Measurements from ENCODE around the gene GNG8. TPM values are rescaled to one million over a fixed set of nuclear protein-coding genes. Genes with fewer than 3 reads are reported as not detected.

GNG8 gene
- total RNA-seq, 1 experiment from 2014 or later = not detected

- H3K4me1 Mint-ChIP-seq = no peaks in the 10 kb centered on the region
- no peak overlapping the region for H3K56ac ChIP-seq (ENCODE audit: insufficient read length, low read depth, low read length)
- H3K4me3 Mint-ChIP-seq = no peak overlapping the region
- H3K9me3 ChIP-seq (ENCODE audit: control insufficient read depth, low read depth, low read length) = no peaks in the 10 kb centered on the region
- H2AK5ac ChIP-seq (ENCODE audit: insufficient read length, low read length) = no peak overlapping the region
- H3K4me1 ChIP-seq (ENCODE audit: insufficient read depth, low read length) = no peaks in the 10 kb centered on the region
- no peak overlapping the region for H2BK120ac ChIP-seq (ENCODE audit: low read depth, low read length, poor library complexity, severe bottlenecking)
- H4K8ac ChIP-seq (replicated peaks; ENCODE audit: insufficient read length, low read depth, low read length) = no peak overlapping the region
- WGBS (ENCODE audit: extremely low coverage, insufficient read length, low lambda C conversion rate) = no CpG with 5 or more reads among the region's 3 CpGs
- H3K79me2 ChIP-seq (ENCODE audit: insufficient read depth, low read length) = no peaks in the 10 kb centered on the region
- no peak overlapping the region for H3K27ac ChIP-seq (ENCODE audit: insufficient read length, low read depth, low read length)
- no peak overlapping the region for H4K91ac ChIP-seq (ENCODE audit: insufficient read length, low read depth, low read length)
- H3K9ac ChIP-seq (ENCODE audit: extremely low read depth, insufficient read length, low read length) = no peak overlapping the region
- no peaks in the 10 kb centered on the region for H3K27me3 ChIP-seq (ENCODE audit: insufficient read depth, low read length)
- no peak overlapping the region for H2BK5ac ChIP-seq (ENCODE audit: insufficient read length, low read length)
- H3K27ac Mint-ChIP-seq = no peak overlapping the region
- no peaks in the 10 kb centered on the region for H3K79me1 ChIP-seq (ENCODE audit: insufficient read depth, low read depth, low read length, poor library complexity, severe bottlenecking)
- H4K20me1 ChIP-seq (ENCODE audit: control insufficient read depth, insufficient read depth, insufficient read length) = no peaks in the 10 kb centered on the region
- DNase-seq = no peak
- H3K18ac ChIP-seq (ENCODE audit: insufficient read length, low read depth, low read length) = no peak overlapping the region
- H4K5ac ChIP-seq (ENCODE audit: insufficient read length, low read depth, low read length) = no peak overlapping the region
- no peaks in the 10 kb centered on the region for H3K9me3 Mint-ChIP-seq
- no peak overlapping the region for H2BK20ac ChIP-seq (ENCODE audit: low read depth, low read length, poor library complexity, severe bottlenecking)
- H3K4ac ChIP-seq (ENCODE audit: low read depth, low read length) = no peak overlapping the region
- no peak overlapping the region for H3T11ph ChIP-seq (ENCODE audit: low read length)
- no peak overlapping the region for H3K4me2 ChIP-seq (ENCODE audit: insufficient read depth, insufficient read length, low read length)
- H2AFZ ChIP-seq (ENCODE audit: low read length) = no peak overlapping the region
- TF ChIP-seq CTCF (conservative IDR thresholded peaks at IDR 0.05) = no peak
- no peak overlapping the region for H2BK12ac ChIP-seq (ENCODE audit: insufficient read length, low read depth, low read length)
- H3K36me3 Mint-ChIP-seq (ENCODE audit: insufficient read depth in 1 of 3, low read depth in 3 of 3) = no peaks in the 10 kb centered on the region
- H3K23ac ChIP-seq (ENCODE audit: insufficient read length, low read depth, low read length) = no peak overlapping the region
- peaks cover 8% of the 10 kb centered on the region for H3K27me3 Mint-ChIP-seq (ENCODE audit: low read depth)
- no peak overlapping the region for H3K14ac ChIP-seq (ENCODE audit: insufficient read depth, low read length)
- H3K23me2 ChIP-seq (ENCODE audit: insufficient read length, low read depth, low read length, poor library complexity, severe bottlenecking) = no peaks in the 10 kb centered on the region
- H2BK15ac ChIP-seq (ENCODE audit: low read depth, low read length) = no peak overlapping the region
Measured at GRCh38 chr19:46591870-46592269, 44.1 kb downstream of the GNG8 start.
